Islet of Langerhans (tissue), 1 donor: Measurements from ENCODE around the gene SPATA21.
"Not testable (repeated sequence)": the region's sequence is repeated elsewhere in the genome, so short reads cannot be mapped to it uniquely, and the experiment has no call there.

Experiments used
- FAIRE-seq: peaks from one replicate; lab custom pipeline; 2011; peaks lifted over from hg19 to GRCh38; lab: Jason Lieb, UNC

The SPATA21 gene

GRCh38 chr1:16378443-16378842 is 58.8 kb downstream of the SPATA21 start:
- no peak for FAIRE-seq

GRCh38 chr1:16376971-16377370 is 60.3 kb downstream of the SPATA21 start:
- FAIRE-seq: no peak

GRCh38 chr1:16375521-16376340 is 61.5 kb downstream of the SPATA21 start:
- FAIRE-seq: no peak

GRCh38 chr1:16374266-16374665 is 63.0 kb downstream of the SPATA21 start:
- FAIRE-seq: no peak

DNA sequence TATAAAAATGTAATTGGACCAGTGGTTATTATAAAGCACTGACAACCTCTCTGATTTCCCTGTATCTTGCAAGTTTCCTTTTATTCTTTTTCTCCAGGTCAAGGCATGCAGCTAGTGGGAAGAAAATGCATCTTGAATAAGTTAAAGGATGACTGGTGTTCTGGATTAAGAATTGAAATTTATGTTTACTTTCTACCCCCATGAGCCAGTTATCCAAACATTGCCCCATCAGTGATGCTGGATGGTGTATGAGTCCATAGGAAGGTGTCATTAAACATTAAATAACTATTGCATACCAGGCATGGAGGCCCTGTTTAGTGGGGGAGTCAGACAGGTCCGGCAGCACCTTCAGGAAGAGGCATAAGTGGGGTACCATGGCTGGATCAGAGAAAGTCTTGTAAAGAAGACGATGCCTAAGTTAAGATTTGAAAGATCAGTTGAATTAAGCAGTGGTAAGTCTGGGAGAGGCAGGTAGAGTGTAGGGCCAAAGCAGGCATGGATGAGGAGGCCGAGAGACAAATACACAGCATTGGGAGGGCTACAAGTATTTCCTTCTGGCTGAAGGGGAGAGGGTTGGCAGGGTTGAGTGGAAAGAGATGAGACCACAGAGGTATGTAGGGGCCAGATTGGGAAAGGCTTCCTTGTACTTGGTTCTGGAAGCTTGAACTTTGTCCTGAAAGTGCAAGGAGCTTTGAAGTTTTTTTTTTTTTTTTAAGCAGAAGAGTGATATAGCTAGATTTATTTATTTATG is 64.5 kb downstream of the SPATA21 start:
- no peak for FAIRE-seq

DNA sequence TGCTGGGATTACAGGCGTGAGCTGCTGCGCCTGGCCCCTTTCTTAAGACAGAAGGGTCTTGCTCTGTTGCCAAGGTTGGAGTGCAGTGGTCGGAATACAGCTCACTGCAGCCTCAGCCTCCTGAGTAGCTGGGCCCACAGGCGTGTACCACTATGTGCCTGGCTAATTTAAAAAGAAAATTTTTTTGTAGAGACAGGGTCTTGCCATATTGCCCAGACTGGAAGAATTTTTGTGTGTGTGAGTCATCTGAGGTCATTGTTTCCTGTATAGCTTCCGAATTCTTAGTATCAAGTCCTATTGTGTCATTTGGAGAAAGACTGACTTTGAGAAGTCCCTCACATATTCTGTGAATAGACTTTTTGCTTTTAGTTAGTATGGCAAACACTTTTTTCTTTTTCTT is 65.5 kb downstream of the SPATA21 start:
- FAIRE-seq: no peak

DNA sequence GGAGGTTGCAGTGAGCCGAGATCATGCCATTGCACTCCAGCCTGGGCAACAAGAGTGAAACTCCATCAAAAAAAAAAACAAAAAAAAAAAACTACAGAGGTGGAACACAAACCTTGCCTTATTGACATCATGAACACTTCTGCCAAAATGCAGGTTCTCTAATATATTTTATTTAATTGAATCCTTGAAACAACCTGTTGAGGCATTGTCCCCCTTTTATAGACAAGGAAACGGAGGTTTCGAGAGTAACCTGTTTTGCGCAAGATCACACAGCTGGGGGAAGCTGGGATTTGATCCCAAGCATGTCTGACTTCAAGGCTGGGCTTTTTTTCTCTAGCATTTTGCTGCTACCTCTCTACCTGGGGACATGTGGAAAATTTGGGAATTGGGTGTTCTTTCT is 67.4 kb downstream of the SPATA21 start:
- FAIRE-seq: no peak

- no peak for FAIRE-seq
These were observed 69.0 kb downstream of the SPATA21 start for GRCh38 chr1:16367968-16368890.

DNA sequence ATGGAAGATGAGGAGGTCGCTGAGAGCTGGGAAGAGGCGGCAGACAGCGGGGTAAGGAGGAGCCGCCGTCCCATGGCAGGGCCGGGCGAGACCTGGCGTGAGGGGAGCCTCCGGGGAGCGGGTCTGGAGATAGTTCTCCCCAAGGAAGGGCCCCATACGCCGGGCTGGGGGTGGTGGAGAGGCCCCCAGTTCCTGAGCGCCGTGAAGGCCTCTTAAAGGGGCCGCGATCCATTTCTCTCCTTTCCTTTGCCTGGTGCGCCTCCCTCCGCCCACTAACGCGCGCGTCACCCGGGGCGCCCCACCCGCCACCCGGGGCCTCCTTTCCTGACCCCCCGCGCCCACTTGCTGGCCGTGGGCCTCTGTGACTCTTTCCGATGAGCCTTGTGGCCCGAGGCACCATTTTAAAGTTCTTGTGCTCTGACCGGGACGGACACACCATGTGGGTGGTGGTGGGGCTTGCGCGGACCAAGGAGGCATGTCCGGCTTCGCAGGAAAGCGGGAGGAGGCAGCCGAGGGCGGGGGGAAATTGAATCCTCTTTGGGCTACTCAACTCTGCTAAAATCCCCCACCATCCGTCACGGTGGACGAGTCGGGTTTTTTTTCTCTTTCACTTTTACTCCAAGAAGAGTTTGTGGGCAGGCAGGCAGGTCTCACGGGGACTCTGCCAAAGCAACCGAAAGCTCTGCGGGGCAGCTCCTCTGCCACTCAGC is 69.8 kb downstream of the SPATA21 start:
- FAIRE-seq: no peak

GRCh38 chr1:16366722-16367257 is 70.4 kb downstream of the SPATA21 start, which contains the start of gene SZRD1:
Gene SZRD1 (plus strand): TSS chr1:16367242. CDS start chr1:16367258, 16 bp downstream.
- FAIRE-seq: peak; percentile 71

DNA sequence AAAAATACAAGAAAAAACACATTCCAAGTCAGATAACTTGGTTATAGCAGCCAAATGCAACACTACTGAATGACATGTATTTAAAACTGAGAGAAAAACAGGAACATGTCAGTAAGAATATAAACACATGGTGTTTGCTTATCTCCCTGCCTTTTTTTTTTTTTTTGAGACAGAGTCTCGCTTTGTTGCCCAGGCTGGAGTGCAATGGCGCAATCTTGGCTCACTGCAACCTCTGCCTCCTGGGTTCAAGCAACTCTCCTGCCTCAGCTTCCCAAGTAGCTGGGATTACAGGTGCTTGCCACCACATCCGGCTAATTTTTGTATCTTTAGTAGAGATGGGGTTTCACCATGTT is 72.1 kb downstream of the SPATA21 start:
- FAIRE-seq: not testable (repeated sequence)

DNA sequence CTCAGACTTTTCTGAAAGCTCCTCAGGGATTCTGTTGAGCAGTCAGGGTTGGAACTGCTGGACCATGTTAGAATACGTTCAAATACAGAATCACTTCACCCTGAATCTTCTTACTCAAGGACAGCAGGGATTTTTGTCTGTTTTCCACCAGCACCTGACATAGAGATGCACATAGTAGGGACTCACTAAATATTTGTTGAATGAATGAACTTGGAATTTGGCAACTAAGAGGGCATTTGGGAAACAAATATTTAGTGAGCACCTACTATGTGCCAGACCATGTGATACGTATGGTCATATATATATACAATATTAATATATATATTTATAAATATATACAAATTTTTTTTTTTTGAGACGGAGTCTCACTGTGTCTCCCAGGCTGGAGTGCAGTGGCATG is 80.4 kb downstream of the SPATA21 start:
- FAIRE-seq: no peak

DNA sequence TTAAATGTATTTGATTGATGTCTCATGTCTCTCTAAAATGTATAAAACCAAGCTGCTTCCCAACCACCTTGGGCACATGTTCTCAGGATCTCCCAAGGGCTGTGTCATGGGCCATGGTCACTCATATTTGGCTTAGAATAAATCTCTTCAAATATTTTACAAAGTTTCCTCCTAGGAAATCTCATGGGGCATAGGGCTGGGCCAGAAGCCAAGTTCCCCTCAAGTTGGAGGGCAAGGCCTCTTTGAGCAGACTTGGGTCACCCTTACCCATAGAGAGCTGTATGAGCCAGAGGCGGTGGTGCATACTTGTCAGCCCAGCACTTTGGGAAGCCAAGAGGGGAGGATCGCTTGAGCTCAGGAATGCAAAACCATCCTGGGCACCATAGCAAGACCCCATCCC is 82.6 kb downstream of the SPATA21 start:
- no peak for FAIRE-seq

DNA sequence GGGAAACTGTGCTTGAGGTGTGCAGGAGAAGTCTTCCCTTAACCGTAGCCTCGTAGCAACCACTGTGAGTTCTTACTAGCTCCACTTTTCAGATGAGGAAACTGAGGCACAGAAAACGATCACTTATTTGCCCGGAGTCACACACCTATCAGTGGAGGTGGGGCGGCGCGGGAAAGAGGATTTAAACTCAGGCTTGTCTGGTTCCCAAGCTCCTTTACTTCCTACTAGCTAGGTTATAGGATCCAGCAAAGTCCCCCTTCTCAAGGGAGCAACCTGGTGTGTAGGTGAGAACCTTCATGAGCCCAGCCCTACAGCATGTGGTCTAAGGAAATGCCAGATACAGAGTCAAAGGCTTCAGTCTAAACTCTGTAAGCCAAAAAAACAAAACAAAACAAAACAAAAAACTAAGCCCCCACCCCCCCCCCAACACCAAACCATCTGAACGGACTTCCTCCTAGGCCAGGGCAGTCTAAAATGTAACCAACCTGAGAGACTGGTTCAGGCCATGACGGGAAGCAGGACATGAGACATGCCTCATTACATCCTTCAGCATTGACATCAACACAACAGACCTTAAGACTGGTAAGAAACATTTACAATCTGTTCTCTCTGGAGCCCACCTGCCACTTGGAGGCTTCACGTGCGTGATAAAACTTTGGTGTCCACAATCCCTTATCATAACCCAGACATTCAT is 84.2 kb downstream of the SPATA21 start:
- no peak for FAIRE-seq

GRCh38 chr1:16351994-16352841 is 85.0 kb downstream of the SPATA21 start, which contains the start of gene FBXO42:
Gene FBXO42 (minus strand): TSS chr1:16352480. CDS start chr1:16315418, 37,062 bp downstream.
- FAIRE-seq: no peak

- FAIRE-seq: no peak
These were observed 85.7 kb downstream of the SPATA21 start for GRCh38 chr1:16351456-16351993.

- FAIRE-seq: no peak
These were observed 87.3 kb downstream of the SPATA21 start for GRCh38 chr1:16349847-16350406.
